Right lobe of liver (tissue), 4 donors: ENCODE results near the gene ZFYVE1.

Experiments
- CTCF ChIP-seq, 4 donors: fragments of 200-600 bp in 3 of 4; fragments of 450-650 bp in 1 of 4; IDR thresholded peaks; one replicate each; pipeline versions ENCODE4 v1.5.1 to v1.8.0; 2016 to 2022; ENCODE audit warnings: antibody characterized with exemption in 4 of 4, mild to moderate bottlenecking in 2 of 4
- POLR2A ChIP-seq: fragments of 450-650 bp; IDR thresholded peaks from one replicate; pipeline ENCODE4 v1.6.1; 2017; ENCODE audit warnings: antibody characterized with exemption, mild to moderate bottlenecking
- donor health status: DM: no; HTN: no; CAD: no.
- donor health status: DM: no; HTN: no; CAD: no.
- donor health status: DM: no; HTN: yes; CAD: no.

- TF ChIP-seq CTCF (IDR thresholded peaks at IDR 0.05) (no peak), POLR2A (no peak)
Observed at GRCh38 chr14:72943876-72944430, 83.0 kb downstream of the ZFYVE1 start.
